GM12864 (cell line): ENCODE data around the gene MFRP.

ENCODE experiments used
- DNase-seq: peaks from one replicate; pipeline ENCODE4 v3.0.0-alpha.2; 2011; ENCODE audit warnings: low read depth
- H3K4me3 ChIP-seq: 2 replicates; pipeline ENCODE4 v1.5.1; 2011; ENCODE audit warnings: mild to moderate bottlenecking, low read depth, low read length, control low read depth
- CTCF ChIP-seq: IDR thresholded peaks from 2 replicates; pipeline ENCODE4 v1.5.1; 2011; ENCODE audit warnings: low read depth, mild to moderate bottlenecking, moderate library complexity, low read length, control low read depth, inconsistent platforms; ENCODE audit errors: missing control alignments

The MFRP gene

GRCh38 chr11:119316016-119316728 lies 30.3 kb downstream of the MFRP start:
- H3K4me3 ChIP-seq: peak overlapping the region; percentile 55
- DNase-seq: no peak
- TF ChIP-seq CTCF: no peak

- DNase-seq: no peak
- TF ChIP-seq CTCF: peak; percentile 33
- H3K4me3 ChIP-seq: peak overlapping the region; percentile 55
Measured at GRCh38 chr11:119315131-119316015, 31.1 kb downstream of the MFRP start.

GRCh38 chr11:119314726-119315125 lies 31.8 kb downstream of the MFRP start:
- no peak overlapping the region for H3K4me3 ChIP-seq
- TF ChIP-seq CTCF: no peak
- DNase-seq: no peak

- DNase-seq: no peak
- H3K4me3 ChIP-seq: no peak overlapping the region
- TF ChIP-seq CTCF: no peak
Measured at GRCh38 chr11:119310682-119311052, 35.8 kb downstream of the MFRP start.

GRCh38 chr11:119309953-119310681 lies 36.4 kb downstream of the MFRP start:
- DNase-seq: no peak
- H3K4me3 ChIP-seq: no peak overlapping the region
- TF ChIP-seq CTCF: no peak

- H3K4me3 ChIP-seq: no peak overlapping the region
- no peak for DNase-seq
- TF ChIP-seq CTCF: no peak
Measured at GRCh38 chr11:119309411-119309810, 37.1 kb downstream of the MFRP start.
